GM21526 (cell line): Measurements from ENCODE around the gene MST1R.
"Not testable (repeated sequence)": the region's sequence is repeated elsewhere in the genome, so short reads cannot be mapped to it uniquely, and the experiment has no call there.

Experiments
- ATAC-seq: cut with Tn5 transposase; IDR thresholded peaks from one replicate; pipeline ENCODE4 v1.9.1; 2021; ENCODE audit warnings: moderate library complexity; ENCODE audit not compliant: unreplicated experiment, low FRiP score

Gene MST1R

GRCh38 chr3:49903451-49904424 is at the start of gene MST1R:
Gene MST1R, minus strand, starts transcription at chr3:49903873. Its CDS starts 264 bp downstream, at chr3:49903609.
- peak; percentile 61 for ATAC-seq

GRCh38 chr3:49952924-49953323 is 49.3 kb upstream of the MST1R start:
- no peak for ATAC-seq

- no peak for ATAC-seq
These were observed 39.0 kb upstream of the MST1R start for GRCh38 chr3:49942651-49943050.

GRCh38 chr3:49940667-49941249 is 37.1 kb upstream of the MST1R start:
- ATAC-seq, result no peak

DNA sequence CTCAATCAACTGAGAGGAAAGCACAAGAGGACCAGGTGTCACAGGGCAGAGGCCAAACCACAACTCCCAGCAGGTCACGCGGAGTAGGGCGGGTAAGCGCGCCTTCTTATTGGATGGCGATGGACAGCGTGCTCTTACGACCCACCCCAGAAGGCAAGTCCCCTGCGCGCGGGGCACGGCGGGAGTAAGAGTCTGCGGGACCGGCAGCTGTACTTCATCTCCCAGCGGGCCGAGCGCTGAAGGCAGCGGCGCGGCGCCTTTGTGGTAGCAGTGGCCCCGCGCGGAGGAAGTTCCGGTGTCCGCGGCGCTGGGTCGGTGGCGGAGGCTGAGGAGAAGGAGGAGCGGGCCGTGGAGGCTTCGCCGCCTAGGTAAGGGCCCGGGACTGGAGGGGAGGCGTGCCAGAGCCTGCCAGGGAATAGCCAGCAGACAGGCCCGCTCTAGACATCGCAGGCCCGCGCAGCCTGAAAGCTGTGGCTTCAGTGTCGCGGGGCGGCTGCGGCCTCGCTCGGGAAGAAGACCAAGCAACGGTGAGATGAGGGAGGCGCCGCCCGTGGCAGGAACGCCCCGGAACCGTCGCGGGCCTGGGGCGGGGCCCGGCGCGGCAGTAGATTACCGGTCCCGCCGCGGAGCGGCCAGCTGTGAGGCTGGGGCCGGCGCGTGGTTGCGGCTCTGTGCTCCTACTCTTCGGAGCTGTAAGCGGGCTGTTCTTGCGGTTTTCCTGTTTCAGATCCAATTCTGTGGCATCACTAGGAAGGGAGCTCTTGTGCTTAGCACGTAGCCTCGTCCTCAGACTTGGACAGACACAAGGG is 36.4 kb upstream of the MST1R start, which contains the start of gene RBM6:
TSS of gene RBM6 (plus strand) at position 293 of the 809 bp plus-strand sequence. CDS start 22,492 bp downstream, outside the sequence.
- peak; percentile 83 for ATAC-seq

GRCh38 chr3:49937090-49937489 is 33.4 kb upstream of the MST1R start:
- no peak for ATAC-seq

- not testable (repeated sequence) for ATAC-seq
These were observed 28.6 kb upstream of the MST1R start for GRCh38 chr3:49932281-49932680.

- no peak for ATAC-seq
These were observed 27.2 kb upstream of the MST1R start for GRCh38 chr3:49930922-49931321.

GRCh38 chr3:49930168-49930690 is 26.6 kb upstream of the MST1R start:
- ATAC-seq, result no peak

DNA sequence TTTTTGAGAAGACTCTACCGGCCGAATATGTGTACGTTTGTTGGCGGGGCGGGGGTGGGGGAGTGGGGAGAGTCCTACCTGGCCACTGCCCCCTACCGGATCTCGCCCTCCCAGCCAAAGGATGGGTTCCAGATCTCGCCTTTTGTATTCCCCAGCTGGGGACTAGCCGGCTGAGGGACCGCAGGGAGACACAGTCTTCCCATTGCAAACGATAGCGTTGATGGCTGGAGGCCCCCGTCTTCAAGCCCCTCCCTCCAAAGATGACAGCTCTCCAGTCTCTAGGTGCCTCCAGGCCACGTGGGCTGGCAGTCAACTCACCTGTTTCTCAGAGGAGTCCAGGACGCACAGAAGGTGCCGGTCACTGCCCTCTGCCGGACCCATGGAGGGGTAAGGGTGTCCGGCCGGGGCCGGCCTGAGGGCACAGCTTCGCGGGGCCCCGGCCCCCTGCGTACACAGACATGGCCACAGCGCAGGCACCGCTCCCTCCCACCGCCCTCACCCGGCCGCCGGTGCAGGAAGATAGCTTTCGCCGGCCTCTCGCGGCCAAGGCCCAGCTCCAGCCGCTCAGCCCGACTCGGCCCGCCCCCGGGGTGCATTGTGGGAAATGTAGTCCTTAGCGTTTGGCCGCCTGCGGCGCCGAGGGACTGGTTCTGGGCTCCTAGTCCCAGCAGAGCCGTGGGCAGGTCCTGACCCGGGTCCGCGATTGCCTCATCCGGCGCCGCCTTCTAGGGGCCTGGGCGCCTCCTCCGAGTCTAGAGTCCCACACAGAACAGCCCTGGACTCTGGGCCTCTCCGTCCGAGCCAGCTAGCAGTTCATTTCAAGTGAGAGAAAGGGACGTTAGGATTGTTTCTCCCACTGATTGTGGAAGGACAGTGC is 25.9 kb upstream of the MST1R start, which contains the start of gene MON1A:
TSS of gene MON1A (minus strand) at position 521 of the 877 bp plus-strand sequence. CDS start 16,465 bp downstream, outside the sequence.
- ATAC-seq, result peak; percentile 72

GRCh38 chr3:49928481-49929017 is 24.9 kb upstream of the MST1R start:
- no peak for ATAC-seq

DNA sequence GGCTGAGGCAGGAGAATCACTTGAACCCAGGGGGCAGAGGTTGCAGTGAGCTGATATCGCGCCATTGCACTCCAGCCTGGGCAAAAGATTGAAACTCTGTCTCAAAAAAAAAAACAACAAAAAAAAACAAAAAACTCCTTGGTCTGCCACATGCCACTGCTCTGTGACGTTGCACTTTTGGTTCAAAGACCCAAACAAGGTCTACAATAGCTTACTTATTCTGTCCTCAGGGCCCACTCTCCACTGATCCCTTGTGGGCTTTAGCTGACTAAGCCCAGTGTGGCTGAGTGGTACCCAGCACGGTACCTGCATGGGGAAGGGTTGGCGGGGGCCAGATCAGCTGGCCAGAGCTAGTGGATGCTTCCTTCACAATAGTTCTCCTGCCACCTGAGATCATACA is 24.1 kb upstream of the MST1R start:
- ATAC-seq, result no peak

- no peak for ATAC-seq
These were observed 22.6 kb upstream of the MST1R start for GRCh38 chr3:49926117-49926728.

DNA sequence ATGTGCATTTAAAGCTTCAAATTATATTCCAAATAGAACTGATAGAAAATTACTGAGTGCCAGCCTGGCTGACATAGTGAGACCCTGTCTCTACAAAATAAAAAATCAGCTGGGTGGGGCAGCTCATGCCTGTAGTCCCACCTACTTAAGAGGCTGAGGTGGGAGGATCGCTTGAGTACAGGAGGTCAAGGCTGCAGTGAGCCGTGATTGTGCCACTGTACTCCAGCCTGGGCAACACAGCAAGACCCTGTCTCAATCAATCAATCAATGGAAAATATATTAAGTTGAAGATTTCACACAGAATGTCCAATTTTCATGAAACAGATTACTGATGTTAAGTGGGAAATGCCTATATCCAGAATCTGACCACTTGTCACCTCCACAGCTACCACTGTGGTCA is 21.8 kb upstream of the MST1R start:
- ATAC-seq, result no peak

- no peak for ATAC-seq
These were observed 21.0 kb upstream of the MST1R start for GRCh38 chr3:49924683-49925082.

DNA sequence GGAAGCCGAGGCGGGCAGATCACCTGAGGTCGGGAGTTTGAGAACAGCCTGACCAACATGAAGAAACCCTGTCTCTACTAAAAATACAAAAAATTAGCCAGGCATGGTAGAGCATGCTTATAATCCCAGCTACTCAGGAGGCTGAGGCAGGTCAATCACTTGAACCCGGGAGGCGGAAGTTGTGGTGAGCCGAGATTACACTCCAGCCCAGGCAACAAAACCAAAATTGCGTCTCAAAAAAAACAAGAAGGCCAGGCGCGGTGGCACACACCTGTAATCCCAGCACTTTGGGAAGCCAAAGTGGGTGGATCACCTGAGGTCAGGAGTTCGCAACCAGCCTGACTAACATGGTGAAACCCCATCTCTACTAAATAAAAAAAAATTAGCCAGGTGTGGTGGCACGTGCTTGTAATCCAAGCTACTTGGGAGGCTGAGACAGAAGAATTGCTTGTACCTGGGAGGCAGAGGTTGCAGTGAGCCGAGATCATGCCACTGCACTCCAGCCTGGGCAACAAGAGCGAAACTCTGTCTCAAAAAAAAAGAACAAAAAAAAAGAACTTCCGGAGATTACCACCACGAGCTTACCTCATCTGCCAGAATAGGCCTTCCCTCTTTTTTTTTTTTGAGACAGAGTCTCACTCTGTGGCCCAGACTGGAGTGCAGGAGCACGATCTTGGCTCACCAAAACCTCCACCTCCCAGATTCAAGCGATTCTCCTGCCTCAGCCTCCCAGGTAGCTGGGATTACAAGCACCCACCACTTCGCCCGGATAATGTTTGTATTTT is 14.3 kb upstream of the MST1R start:
- not testable (repeated sequence) for ATAC-seq

DNA sequence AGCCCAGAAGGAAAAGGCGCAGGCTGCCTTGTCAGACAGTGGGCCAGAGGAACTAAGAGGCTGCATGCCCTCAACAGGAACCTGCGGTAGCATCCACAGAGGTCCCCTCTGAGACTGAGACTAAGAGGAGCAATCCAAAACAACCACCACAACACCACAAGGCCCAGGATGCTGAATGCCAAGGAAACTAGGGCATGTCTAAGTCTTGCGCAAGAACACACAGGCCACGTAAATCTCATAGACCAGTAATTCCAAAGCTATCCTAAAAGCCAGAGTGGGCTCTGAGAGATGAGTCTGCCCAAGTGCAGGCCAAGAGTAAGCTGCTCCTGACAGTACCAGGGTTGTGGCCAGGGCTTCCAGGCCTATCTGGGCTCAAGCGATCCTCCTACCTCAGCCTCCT is 13.0 kb upstream of the MST1R start:
- ATAC-seq, result no peak

DNA sequence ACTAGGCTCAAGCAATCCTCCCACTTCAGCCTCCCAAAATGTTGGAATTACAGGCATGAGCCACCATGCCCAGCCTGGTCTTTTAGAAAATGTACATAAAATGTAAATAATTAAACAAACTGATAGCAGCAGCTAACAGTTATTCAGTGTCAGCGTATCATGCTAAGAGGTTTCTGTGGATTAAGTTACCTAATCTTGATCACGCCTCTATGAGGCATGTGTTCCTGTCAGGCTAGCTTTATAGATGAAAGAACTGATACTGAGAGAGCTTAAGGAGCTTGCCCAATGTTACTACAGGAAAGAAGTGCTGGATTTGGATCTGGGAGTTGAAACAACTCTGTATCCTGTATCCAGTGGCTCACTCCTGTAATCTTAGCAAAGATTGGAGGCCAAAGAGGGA is 11.2 kb upstream of the MST1R start:
- ATAC-seq, result no peak
